Measurements from ENCODE around the gene NRIP1.

- TF ChIP-seq POLR2A (IDR thresholded peaks at IDR 0.05), result no peak
- no peak for TF ChIP-seq CTCF (IDR thresholded peaks at IDR 0.05)
- no peak for TF ChIP-seq POLR2AphosphoS5 (IDR thresholded peaks at IDR 0.05)
Observed at GRCh38 chr21:14975136-14975919, 89.5 kb downstream of the NRIP1 start.

All from prostate gland (tissue), 2 donors.